Ovary (tissue), 9 donors: Measurements from ENCODE around the gene PIP4K2C. TPM values are rescaled to one million over a fixed set of nuclear protein-coding genes. Genes with fewer than 3 reads are reported as not detected.
"Not testable (repeated sequence)": the region's sequence is repeated elsewhere in the genome, so short reads cannot be mapped to it uniquely, and the experiment has no call there.

Source experiments
- DNase-seq, 5 donors: peaks; one replicate each; pipeline ENCODE4 v3.0.0-alpha.2; 2019 to 2020
- H3K27ac ChIP-seq, 2 donors: fragments of 200-600 bp; one replicate each; pipeline versions ENCODE4 v1.5.1 to v1.8.0; 2019 to 2022
- H3K27me3 ChIP-seq: fragments of 200-600 bp; one replicate; pipeline ENCODE4 v1.8.0; 2022
- H3K36me3 ChIP-seq: fragments of 200-600 bp; sonication (generic); one replicate; pipeline ENCODE4 v1.5.1; 2019
- H3K4me1 ChIP-seq: one replicate; pipeline ENCODE4 v1.8.1; 2013; ENCODE audit warnings: mild to moderate bottlenecking, moderate library complexity; ENCODE audit not compliant: insufficient read depth
- H3K4me3 ChIP-seq: fragments of 200-600 bp; sonication (generic); one replicate; pipeline ENCODE4 v1.5.1; 2017
- H3K9me3 ChIP-seq, 2 donors: fragments of 200-600 bp in 1 of 2; sonication (generic) in 1 of 2; one replicate each; pipeline versions ENCODE4 v1.5.1 to v1.8.1; 2013 to 2019; ENCODE audit warnings: mild to moderate bottlenecking in 1 of 2, moderate library complexity in 1 of 2
- CTCF ChIP-seq, 3 donors: fragments of 450-650 bp in 2 of 3; fragments of 200-600 bp in 1 of 3; IDR thresholded peaks; one replicate each; pipeline versions ENCODE4 v1.5.1 to v1.8.0; 2016 to 2022; ENCODE audit warnings: antibody characterized with exemption in 3 of 3, mild to moderate bottlenecking in 1 of 3
- EP300 ChIP-seq: sonication (generic); formaldehyde crosslinking; IDR thresholded peaks from one replicate; pipeline ENCODE4 v1.6.1; 2017; ENCODE audit warnings: antibody characterized with exemption
- POLR2A ChIP-seq: fragments of 450-650 bp; IDR thresholded peaks from one replicate; pipeline ENCODE4 v1.6.1; 2017; ENCODE audit warnings: antibody characterized with exemption, mild to moderate bottlenecking, moderate library complexity
- WGBS, 3 donors: extraction: QIAGEN DNeasy Blood & Tissue Kit in 1 of 3; methylation state at CpG; one replicate each; pipeline versions ENCODE4 v1.1.5 to v1.1.7; 2013 to 2017; 5-methylcytosine and 5-hydroxymethylcytosine counted together
- intact Hi-C, 4 donors: fragments of 100-400 bp; cut with DNase I; formaldehyde crosslinking; loops; one replicate each; pipeline versions ENCODE4 v1.11.0 to v1.15.1; 2022 to 2023
- polyA plus RNA-seq, 2 donors: library from polyadenylated mRNA; stranded (reverse); fragments of 200-250 nt in 1 of 2; fragments of 350-450 nt in 1 of 2; fragmentation: Illumina TruSeq in 1 of 2; extraction: RNeasy Lipid Tissue Mini Kit (QIAGEN cat#74804) in 1 of 2; gene quantifications; one replicate each; pipeline ENCODE4 v1.2.3, GENCODE V29; 2013 to 2014
- total RNA-seq, 7 donors: library from RNA; depleted of rRNA in 2 of 7; stranded (reverse); fragments of >200 nt in 2 of 7; fragmentation: NEBNext Ultra II Directional in 3 of 7; extraction: Animal tissue kit (Norgen Biotek cat#: 25700) in 3 of 7; gene quantifications; one replicate each; pipeline versions ENCODE4 v1.1.0 to v1.2.4, GENCODE V29; 2016 to 2023
- donor health status: DM: no; HTN: no; CAD: no; lungs with moderate emphysema.
- donor health status: DM: no; HTN: no; CAD: no.
- donor health status: Bipolar disorder and iron deficiency.
- donor health status: DM: yes; HTN: yes; CAD: no.
- donor health status: DM: no; HTN: no; CAD: no.
- donor health status: DM: yes; HTN: yes; CAD: no.

The PIP4K2C gene
- total and polyA plus RNA-seq, 9 donors, result 13.1 to 42.0 (median 21.2) TPM

GRCh38 chr12:57631566-57632072 is 40.6 kb downstream of the PIP4K2C start:
- intact Hi-C loops, result no loop called here
- Histone ChIP-seq H3K4me3 (peak overlapping the region; percentile 41), H3K9me3 (no peaks in the 10 kb centered on the region), H3K27ac (no peak overlapping the region), H3K36me3 (no peaks in the 10 kb centered on the region), H3K27me3 (no peaks in the 10 kb centered on the region), H3K4me1 (peaks cover 8% of the 10 kb centered on the region)
- 7 to 13% (median 8%) methylated on average over 19 to 26 of the region's 26 CpGs for WGBS, 3 donors
- TF ChIP-seq CTCF (IDR thresholded peaks at IDR 0.05) (no peak), POLR2A (no peak), EP300 (no peak)
- peak in 1 of 5 donors; percentile 14 for DNase-seq

- TF ChIP-seq CTCF (IDR thresholded peaks at IDR 0.05), result no peak
- no peak for TF ChIP-seq POLR2A
- TF ChIP-seq EP300, result no peak
- intact Hi-C loops, result no loop called here
- no peak overlapping the region for H3K27ac ChIP-seq
- DNase-seq, result peak in 2 of 5 donors; percentile 20 to 25
- no peaks in the 10 kb centered on the region for H3K9me3 ChIP-seq
- no peaks in the 10 kb centered on the region for H3K36me3 ChIP-seq
- H3K4me1 ChIP-seq, result peaks cover 8% of the 10 kb centered on the region
- WGBS, 3 donors, result 1 to 2% (median 1%) methylated on average over 62 to 67 of the region's 67 CpGs
- H3K4me3 ChIP-seq, result peak overlapping the region; percentile 41
- H3K27me3 ChIP-seq, result no peaks in the 10 kb centered on the region
Measured at GRCh38 chr12:57632073-57632957, 41.3 kb downstream of the PIP4K2C start.

- TF ChIP-seq EP300 (no peak), CTCF (IDR thresholded peaks at IDR 0.05) (peak; percentile 44 to 82 (median 76)), POLR2A (no peak)
- H3K4me3 ChIP-seq, result peak within 1 kb of the TSS; percentile 41
- H3K36me3 ChIP-seq, result no peaks in the 10 kb centered on the region
- intact Hi-C loops, result no loop called here
- H3K4me1 ChIP-seq, result peaks cover 5% of the 10 kb centered on the region
- 3 to 5% (median 3%) methylated on average over 39 to 58 of the region's 58 CpGs for WGBS, 3 donors
- no peaks in the 10 kb centered on the region for H3K9me3 ChIP-seq
- H3K27ac ChIP-seq, result no peak within 1 kb of the TSS
- no peaks in the 10 kb centered on the region for H3K27me3 ChIP-seq
- DNase-seq, result peak in 4 of 5 donors; percentile 47 to 75 (median 58)
Measured at GRCh38 chr12:57632958-57633840, 42.2 kb downstream of the PIP4K2C start, which contains the start of gene B4GALNT1. B4GALNT1 (minus strand) TSS chr12:57633201; CDS start chr12:57632132, 1,069 bp downstream.

GRCh38 chr12:57636731-57637130 is 45.7 kb downstream of the PIP4K2C start:
- H3K27me3 ChIP-seq, DNase-seq, H3K27ac ChIP-seq, H3K4me1 ChIP-seq, H3K9me3 ChIP-seq, H3K4me3 ChIP-seq, intact Hi-C loops, H3K36me3 ChIP-seq: not testable (repeated sequence)
- WGBS, 3 donors, result 75 to 80% (median 76%) methylated on average over 9 of the region's 9 CpGs
